IgD-negative memory B cell (primary cell): ENCODE data around the gene HMG20B. TPM values are rescaled to one million over a fixed set of nuclear protein-coding genes. Genes with fewer than 3 reads are reported as not detected.

Source experiments
- H3K27ac Mint-ChIP-seq, 3 donors: one replicate each; pipeline ENCODE4 v1.8.0; 2020 to 2022; ENCODE audit warnings: mild to moderate bottlenecking in 3 of 3, mixed read lengths in 3 of 3, moderate library complexity in 1 of 3
- H3K27me3 Mint-ChIP-seq: one replicate; pipeline ENCODE4 v1.8.0; 2021; ENCODE audit warnings: mixed read lengths
- H3K36me3 Mint-ChIP-seq: one replicate; pipeline ENCODE4 v1.8.0; 2020; ENCODE audit warnings: mild to moderate bottlenecking, mixed read lengths
- H3K4me1 Mint-ChIP-seq, 3 donors: one replicate each; pipeline ENCODE4 v1.8.0; 2020 to 2022; ENCODE audit warnings: mixed read lengths in 3 of 3, mild to moderate bottlenecking in 1 of 3
- H3K4me3 Mint-ChIP-seq, 4 donors: one replicate each; pipeline ENCODE4 v1.8.0; 2020 to 2022; ENCODE audit warnings: mild to moderate bottlenecking in 4 of 4, mixed read lengths in 4 of 4, moderate library complexity in 3 of 4
- H3K9me3 Mint-ChIP-seq, 3 donors: one replicate each; pipeline ENCODE4 v1.8.0; 2020 to 2021; ENCODE audit warnings: mixed read lengths in 3 of 3, mild to moderate bottlenecking in 1 of 3
- polyA plus RNA-seq: library from polyadenylated mRNA; unstranded; fragments of 300-500 nt; fragmentation: Illumina TruSeq; gene quantifications from one replicate; pipeline ENCODE4 v1.2.3, GENCODE V29; 2021

Gene HMG20B
- polyA plus RNA-seq, 1 donor from 2014 or later = 49.3 TPM

DNA sequence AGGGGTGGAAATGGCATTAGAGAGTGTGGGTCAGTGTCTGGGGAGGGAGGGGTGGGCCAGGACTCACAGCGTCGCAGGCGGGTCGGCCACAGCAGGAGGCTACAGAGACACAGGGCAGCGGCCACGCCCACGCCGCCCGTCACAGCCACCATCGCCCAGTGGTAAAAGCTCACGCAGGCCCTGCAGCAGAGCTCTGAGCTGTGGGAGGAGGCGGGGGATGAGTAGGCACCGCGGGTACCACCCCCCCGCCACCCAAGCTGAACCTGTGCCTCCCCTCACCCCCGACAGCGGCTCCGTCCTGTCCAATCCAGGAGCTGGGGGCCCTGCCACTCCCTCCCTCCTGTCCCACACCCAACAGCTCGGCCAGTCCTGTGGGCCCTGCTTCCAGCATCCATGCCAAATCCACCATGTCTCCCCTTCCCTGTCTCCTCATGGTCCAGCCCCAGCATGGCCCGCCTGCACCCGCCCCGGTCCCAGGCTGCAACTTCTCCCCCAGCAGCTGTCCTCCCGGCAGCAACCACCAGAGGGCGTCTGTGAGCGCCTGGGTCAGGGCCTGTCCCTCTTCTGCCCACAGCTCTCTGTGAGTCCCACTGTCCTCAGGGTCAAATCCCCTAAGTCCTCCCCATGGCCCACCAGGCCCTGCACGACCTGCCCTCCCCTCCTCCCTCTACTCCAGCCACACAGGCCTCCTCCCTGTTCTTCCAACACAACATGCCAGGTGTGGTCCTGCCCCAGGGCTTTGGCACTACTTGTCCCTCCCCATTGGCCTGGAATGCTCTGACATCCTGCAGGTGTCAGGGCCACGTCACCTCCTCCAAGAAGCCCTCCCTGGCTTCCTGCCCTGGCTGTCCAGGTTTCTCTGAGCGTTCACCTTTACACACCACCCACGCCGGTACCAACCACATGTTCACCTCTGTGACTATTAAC lies 27.7 kb upstream of the HMG20B start:
- H3K36me3 Mint-ChIP-seq = no peaks in the 10 kb centered on the region
- H3K9me3 Mint-ChIP-seq = no peaks in the 10 kb centered on the region
- H3K27me3 Mint-ChIP-seq = no peaks in the 10 kb centered on the region
- peaks cover 0 to 9% (median 8%) of the 10 kb centered on the region in 3 donors for H3K4me1 Mint-ChIP-seq
- no peak overlapping the region for H3K4me3 Mint-ChIP-seq
- H3K27ac Mint-ChIP-seq = peak overlapping the region in 1 of 3 donors; percentile 31

DNA sequence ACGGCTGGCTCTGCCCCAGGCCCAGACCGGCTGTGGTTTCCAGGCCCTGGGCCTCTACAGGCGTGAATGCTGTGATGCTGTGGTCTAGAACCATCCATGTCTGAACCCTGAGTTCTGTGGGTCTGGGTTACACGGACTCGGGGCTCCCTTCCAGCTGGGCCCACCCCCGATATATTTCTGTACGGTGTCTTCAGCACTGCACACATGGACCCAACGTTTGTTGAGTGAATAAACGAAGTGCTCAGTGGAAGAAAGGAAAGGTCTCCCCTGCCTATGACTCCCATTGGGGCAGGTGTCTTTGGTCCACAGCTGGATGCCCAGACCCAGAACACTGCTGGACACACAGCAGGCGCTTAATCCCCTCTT lies 27.1 kb upstream of the HMG20B start:
- H3K27ac Mint-ChIP-seq = peak overlapping the region in 1 of 3 donors; percentile 35
- peaks cover 0 to 9% (median 8%) of the 10 kb centered on the region in 3 donors for H3K4me1 Mint-ChIP-seq

DNA sequence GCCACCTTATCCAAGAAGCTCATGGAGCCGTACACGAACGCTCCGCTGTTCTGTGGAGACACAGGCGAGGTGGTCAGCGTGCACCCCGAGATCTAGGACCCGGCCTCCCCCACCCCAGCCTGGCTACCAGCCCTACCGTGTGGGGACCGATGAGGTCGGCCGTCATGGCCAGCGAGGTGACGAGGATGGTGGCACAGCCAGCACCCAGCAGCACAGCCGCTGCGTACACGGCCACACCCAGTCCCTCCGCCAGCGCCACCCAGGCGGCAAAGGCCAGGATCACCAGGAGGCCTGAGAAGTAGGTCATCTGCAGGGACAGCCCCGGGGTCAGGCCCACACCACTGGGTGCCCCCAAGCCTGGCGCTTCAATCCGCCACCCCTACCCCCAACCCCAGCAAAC lies 26.6 kb upstream of the HMG20B start:
- Mint-ChIP-seq H3K4me1 (peaks cover 0 to 9% (median 8%) of the 10 kb centered on the region in 3 donors), H3K4me3 (no peak overlapping the region), H3K9me3 (no peaks in the 10 kb centered on the region), H3K36me3 (peaks cover 2% of the 10 kb centered on the region), H3K27ac (peak overlapping the region in 1 of 3 donors; percentile 35), H3K27me3 (no peaks in the 10 kb centered on the region)

More for the DNA sequence above, 27.1 kb upstream of the HMG20B start:
- no peaks in the 10 kb centered on the region for H3K9me3 Mint-ChIP-seq
- H3K27me3 Mint-ChIP-seq = no peaks in the 10 kb centered on the region
- H3K4me3 Mint-ChIP-seq = no peak overlapping the region
- no peaks in the 10 kb centered on the region for H3K36me3 Mint-ChIP-seq

- H3K27ac Mint-ChIP-seq = peak overlapping the region in 1 of 3 donors; percentile 39
- H3K4me1 Mint-ChIP-seq = peaks cover 0 to 14% (median 10%) of the 10 kb centered on the region in 3 donors
- no peaks in the 10 kb centered on the region for H3K27me3 Mint-ChIP-seq
- H3K4me3 Mint-ChIP-seq = no peak overlapping the region
- H3K9me3 Mint-ChIP-seq = no peaks in the 10 kb centered on the region
- peaks cover 2% of the 10 kb centered on the region for H3K36me3 Mint-ChIP-seq
These were observed 25.4 kb upstream of the HMG20B start for GRCh38 chr19:3547301-3547731.

DNA sequence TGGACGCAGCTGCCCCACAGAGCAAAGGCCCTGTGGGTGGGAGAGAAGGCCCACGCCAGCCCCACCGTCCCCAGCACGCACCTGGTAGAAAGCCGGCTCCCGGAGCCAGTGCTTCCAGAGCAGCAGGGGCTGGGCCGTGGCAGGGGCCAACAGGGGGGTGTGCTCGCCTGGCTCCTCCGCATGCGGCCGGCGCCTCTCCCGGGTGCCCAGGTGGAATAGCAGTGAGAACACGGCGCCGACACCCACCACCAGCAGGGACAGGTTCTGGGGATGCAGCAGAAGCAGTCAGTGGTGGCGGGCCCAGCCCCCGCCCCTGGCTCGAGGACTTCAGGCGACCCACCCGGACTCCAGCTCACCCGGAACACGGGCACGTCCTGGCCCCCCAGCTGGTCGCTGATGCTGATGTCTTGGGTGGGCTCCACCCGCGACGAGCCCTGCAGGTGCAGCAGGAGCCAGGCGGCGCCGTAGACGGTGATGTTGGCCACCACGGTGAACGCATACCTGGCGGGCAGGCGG lies 24.9 kb upstream of the HMG20B start:
- Mint-ChIP-seq H3K36me3 (peaks cover 2% of the 10 kb centered on the region), H3K27me3 (no peaks in the 10 kb centered on the region), H3K4me1 (peaks cover 4 to 17% (median 15%) of the 10 kb centered on the region in 3 donors), H3K9me3 (no peaks in the 10 kb centered on the region), H3K27ac (no peak overlapping the region), H3K4me3 (no peak overlapping the region)

DNA sequence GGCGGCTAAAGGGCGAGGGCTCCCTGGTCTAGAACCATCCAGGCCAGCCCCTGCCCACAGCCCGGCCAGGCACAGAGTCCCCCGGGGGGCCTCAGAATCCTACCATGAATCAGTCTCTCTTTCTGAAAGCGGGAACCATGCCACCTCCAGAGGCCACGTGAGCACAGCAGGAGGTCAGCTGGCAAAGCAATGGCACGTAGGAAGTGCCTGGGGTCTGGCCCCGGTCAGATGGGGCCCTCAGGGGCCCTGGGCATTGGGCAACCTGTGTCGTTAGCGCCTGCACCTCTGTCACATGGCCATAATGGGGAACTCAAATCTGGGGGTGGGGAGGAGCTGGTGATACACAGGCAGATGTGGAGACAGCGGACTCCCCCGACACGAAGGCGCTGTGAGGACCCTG lies 24.1 kb upstream of the HMG20B start:
- Mint-ChIP-seq H3K9me3 (no peaks in the 10 kb centered on the region), H3K36me3 (peaks cover 2% of the 10 kb centered on the region), H3K4me1 (peaks cover 9 to 21% (median 20%) of the 10 kb centered on the region in 3 donors), H3K27ac (peak overlapping the region in 1 of 3 donors; percentile 67), H3K27me3 (no peaks in the 10 kb centered on the region), H3K4me3 (no peak overlapping the region)

- Mint-ChIP-seq H3K4me1 (peaks cover 14 to 28% (median 26%) of the 10 kb centered on the region in 3 donors), H3K9me3 (no peaks in the 10 kb centered on the region), H3K27me3 (no peaks in the 10 kb centered on the region), H3K36me3 (peaks cover 2% of the 10 kb centered on the region), H3K4me3 (no peak overlapping the region), H3K27ac (no peak overlapping the region)
These were observed 22.9 kb upstream of the HMG20B start for GRCh38 chr19:3549816-3550215.

DNA sequence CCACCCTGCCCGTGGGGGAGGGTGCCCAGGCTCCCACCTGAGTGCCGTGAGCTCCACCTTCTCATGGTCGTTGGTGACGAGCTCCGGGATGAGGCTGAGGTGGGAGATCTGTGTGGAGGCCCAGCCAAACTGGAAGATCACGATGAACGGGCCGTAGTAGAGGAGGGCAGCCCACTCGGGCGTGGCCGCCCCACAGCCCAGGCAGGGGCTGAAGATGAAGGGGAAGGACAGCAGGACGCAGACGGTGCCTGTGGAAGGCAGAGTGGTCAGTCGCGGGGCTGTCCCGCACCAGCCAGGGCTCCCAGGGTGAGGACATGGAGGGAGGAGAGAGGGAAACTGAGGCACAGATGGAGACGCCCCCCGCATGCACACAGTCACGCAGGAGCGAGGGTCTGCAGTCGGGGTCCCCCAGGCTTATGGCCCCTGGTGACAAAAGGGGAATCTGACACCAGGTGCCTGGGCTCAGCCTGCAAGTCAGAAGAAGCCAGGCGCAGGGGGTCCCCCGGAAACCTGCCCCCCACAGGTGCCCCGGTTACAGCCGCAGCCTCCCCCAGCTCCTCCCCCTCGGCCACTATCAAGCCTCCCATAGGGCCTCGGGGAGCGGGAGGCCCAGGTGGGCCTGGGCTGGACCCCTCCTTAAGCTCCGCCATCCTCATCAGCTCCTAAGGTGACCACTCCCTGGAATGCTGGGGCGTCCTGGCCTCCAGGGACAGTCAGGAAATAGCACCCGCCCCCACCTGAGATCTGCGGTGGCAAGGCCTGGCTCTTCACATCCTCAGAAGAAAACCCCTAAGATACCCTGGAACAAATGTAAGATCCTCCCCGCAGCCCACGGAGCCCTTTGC lies 21.6 kb upstream of the HMG20B start:
- Mint-ChIP-seq H3K27ac (peak overlapping the region in 2 of 3 donors; percentile 88 to 91), H3K4me1 (peaks cover 22 to 30% (median 27%) of the 10 kb centered on the region in 3 donors), H3K9me3 (no peaks in the 10 kb centered on the region), H3K27me3 (no peaks in the 10 kb centered on the region), H3K36me3 (peaks cover 2% of the 10 kb centered on the region), H3K4me3 (peak overlapping the region in 2 of 4 donors; percentile 68 to 72)

DNA sequence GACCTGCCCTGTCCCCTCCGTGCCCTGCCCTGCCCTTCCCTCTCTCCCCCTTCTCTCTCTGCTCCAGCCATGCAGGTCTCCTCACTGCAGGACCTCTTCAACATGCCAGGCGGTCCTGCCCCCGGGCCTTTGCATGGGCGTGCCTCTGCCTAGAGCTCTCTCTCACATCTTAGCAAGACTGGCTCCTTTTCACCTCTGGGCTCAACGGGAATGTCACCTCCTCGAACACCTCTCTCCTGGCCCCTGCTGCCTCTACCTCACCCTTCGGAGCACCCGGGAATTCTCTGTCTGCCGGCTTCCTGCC lies 21.0 kb upstream of the HMG20B start:
- H3K4me1 Mint-ChIP-seq = peaks cover 23 to 35% (median 32%) of the 10 kb centered on the region in 3 donors
- H3K4me3 Mint-ChIP-seq = peak overlapping the region in 3 of 4 donors; percentile 54 to 72 (median 68)
- H3K9me3 Mint-ChIP-seq = no peaks in the 10 kb centered on the region
- H3K27ac Mint-ChIP-seq = peak overlapping the region in 2 of 3 donors; percentile 88 to 91
- no peaks in the 10 kb centered on the region for H3K27me3 Mint-ChIP-seq
- peaks cover 2% of the 10 kb centered on the region for H3K36me3 Mint-ChIP-seq

DNA sequence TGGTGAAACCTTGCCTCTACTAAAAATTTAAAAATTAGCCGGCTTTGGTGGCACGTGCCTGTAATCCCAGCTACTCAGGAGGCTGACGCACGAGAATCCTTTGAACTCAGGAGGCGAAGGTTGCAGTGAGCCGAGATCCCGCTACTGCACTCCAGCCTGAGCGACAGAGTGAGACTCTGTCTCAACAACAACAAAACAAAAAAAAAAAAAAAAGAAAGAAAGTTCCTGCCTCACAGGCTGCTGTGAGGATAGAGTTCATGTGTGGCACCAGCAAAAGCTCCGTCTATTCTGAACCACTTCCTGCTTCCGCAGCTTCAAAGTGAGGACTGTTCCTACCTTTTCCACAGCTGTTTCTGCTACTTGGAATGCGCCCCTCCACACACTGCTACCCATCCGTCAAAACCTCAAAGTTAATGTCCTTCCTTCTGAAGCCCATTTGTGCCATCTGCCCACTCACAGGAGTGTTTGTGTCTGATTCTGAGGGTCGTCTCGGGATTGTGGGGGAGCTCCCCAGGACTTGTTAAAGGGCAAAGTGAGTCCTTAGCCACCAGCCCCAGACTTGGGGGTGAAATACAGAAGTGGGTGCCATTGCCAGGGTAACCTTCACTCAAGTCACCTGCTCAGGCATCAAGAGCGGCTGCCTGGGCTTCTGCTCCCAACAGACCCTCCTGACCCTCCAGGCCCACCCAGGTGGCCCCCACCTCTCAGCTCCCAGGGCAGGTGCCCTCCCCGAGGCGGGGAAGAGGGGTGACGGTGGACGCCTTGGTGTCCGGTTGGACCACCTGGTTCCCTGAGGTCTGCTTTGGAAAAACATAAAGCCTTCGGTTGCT lies 18.3 kb upstream of the HMG20B start:
- peak overlapping the region; percentile 91 to 95 (median 93) for H3K27ac Mint-ChIP-seq
- no peaks in the 10 kb centered on the region for H3K27me3 Mint-ChIP-seq
- H3K9me3 Mint-ChIP-seq = no peaks in the 10 kb centered on the region
- H3K4me3 Mint-ChIP-seq = peak overlapping the region; percentile 71 to 98 (median 88)
- peaks cover 2% of the 10 kb centered on the region for H3K36me3 Mint-ChIP-seq
- peaks cover 28 to 40% (median 38%) of the 10 kb centered on the region in 3 donors for H3K4me1 Mint-ChIP-seq

GRCh38 chr19:3555653-3556422 lies 16.9 kb upstream of the HMG20B start:
- Mint-ChIP-seq H3K27ac (peak overlapping the region; percentile 53 to 94 (median 91)), H3K4me1 (peaks cover 28 to 40% (median 39%) of the 10 kb centered on the region in 3 donors), H3K27me3 (no peaks in the 10 kb centered on the region), H3K36me3 (peaks cover under 1% of the 10 kb centered on the region), H3K4me3 (peak overlapping the region; percentile 86 to 98 (median 93)), H3K9me3 (no peaks in the 10 kb centered on the region)

- peak overlapping the region; percentile 89 to 94 (median 91) for H3K27ac Mint-ChIP-seq
- peaks cover 28 to 40% (median 38%) of the 10 kb centered on the region in 3 donors for H3K4me1 Mint-ChIP-seq
- no peaks in the 10 kb centered on the region for H3K9me3 Mint-ChIP-seq
- H3K36me3 Mint-ChIP-seq = no peaks in the 10 kb centered on the region
- H3K27me3 Mint-ChIP-seq = no peaks in the 10 kb centered on the region
- peak overlapping the region; percentile 86 to 98 (median 93) for H3K4me3 Mint-ChIP-seq
These were observed 16.2 kb upstream of the HMG20B start for GRCh38 chr19:3556423-3556977.

GRCh38 chr19:3556978-3557460 lies 15.7 kb upstream of the HMG20B start:
- H3K36me3 Mint-ChIP-seq = no peaks in the 10 kb centered on the region
- peak overlapping the region; percentile 86 to 98 (median 93) for H3K4me3 Mint-ChIP-seq
- H3K27ac Mint-ChIP-seq = peak overlapping the region; percentile 89 to 94 (median 91)
- H3K4me1 Mint-ChIP-seq = peaks cover 28 to 38% (median 34%) of the 10 kb centered on the region in 3 donors
- H3K27me3 Mint-ChIP-seq = no peaks in the 10 kb centered on the region
- no peaks in the 10 kb centered on the region for H3K9me3 Mint-ChIP-seq
